ENCODE measurements around the gene FIGLA. TPM values are rescaled to one million over a fixed set of nuclear protein-coding genes. Genes with fewer than 3 reads are reported as not detected.

FIGLA gene
- total RNA-seq, 1 donor from 2014 or later, result not detected

- ATAC-seq, result no peak
- DNase-seq (ENCODE audit: low spot score), result no peak
Measured at GRCh38 chr2:70777450-70777849, 13.0 kb downstream of the FIGLA start.

GRCh38 chr2:70776266-70776665 is 14.2 kb downstream of the FIGLA start:
- no peak for DNase-seq (ENCODE audit: low spot score)
- no peak for ATAC-seq

- DNase-seq (ENCODE audit: low spot score) (no peak), ATAC-seq (no peak)
Measured at GRCh38 chr2:70775141-70775540, 15.3 kb downstream of the FIGLA start.

- DNase-seq (ENCODE audit: low spot score), result no peak
- no peak for ATAC-seq
Measured at GRCh38 chr2:70772486-70773155, 17.8 kb downstream of the FIGLA start.

GRCh38 chr2:70771446-70771845 is 19.0 kb downstream of the FIGLA start:
- DNase-seq (ENCODE audit: low spot score) (no peak), ATAC-seq (no peak)

GRCh38 chr2:70769450-70769849 is 21.0 kb downstream of the FIGLA start:
- no peak for ATAC-seq
- no peak for DNase-seq (ENCODE audit: low spot score)

GRCh38 chr2:70768590-70769085 is 21.8 kb downstream of the FIGLA start:
- no peak for DNase-seq (ENCODE audit: low spot score)
- no peak for ATAC-seq

- ATAC-seq, result peak; percentile 48
- DNase-seq (ENCODE audit: low spot score), result no peak
Measured at GRCh38 chr2:70767699-70768589, 22.5 kb downstream of the FIGLA start, which contains the start of gene ADD2. Gene ADD2, minus strand, starts transcription at chr2:70768200. Its CDS starts 61,792 bp downstream, at chr2:70706408.

GRCh38 chr2:70767079-70767698 is 23.3 kb downstream of the FIGLA start:
- no peak for DNase-seq (ENCODE audit: low spot score)
- no peak for ATAC-seq

GRCh38 chr2:70766357-70767078 is 23.9 kb downstream of the FIGLA start:
- DNase-seq (ENCODE audit: low spot score), result no peak
- no peak for ATAC-seq

GRCh38 chr2:70765507-70765906 is 24.9 kb downstream of the FIGLA start:
- DNase-seq (ENCODE audit: low spot score) (no peak), ATAC-seq (no peak)

- DNase-seq (ENCODE audit: low spot score) (no peak), ATAC-seq (no peak)
Measured at GRCh38 chr2:70759446-70759845, 31.0 kb downstream of the FIGLA start.

GRCh38 chr2:70757966-70758365 is 32.5 kb downstream of the FIGLA start:
- ATAC-seq (no peak), DNase-seq (ENCODE audit: low spot score) (no peak)

- DNase-seq (ENCODE audit: low spot score), result no peak
- no peak for ATAC-seq
Measured at GRCh38 chr2:70757360-70757759, 33.1 kb downstream of the FIGLA start.

- ATAC-seq, result no peak
- no peak for DNase-seq (ENCODE audit: low spot score)
Measured at GRCh38 chr2:70756128-70756527, 34.3 kb downstream of the FIGLA start.

GRCh38 chr2:70753902-70754301 is 36.5 kb downstream of the FIGLA start:
- no peak for ATAC-seq
- no peak for DNase-seq (ENCODE audit: low spot score)

- no peak for ATAC-seq
- DNase-seq (ENCODE audit: low spot score), result no peak
Measured at GRCh38 chr2:70753031-70753430, 37.4 kb downstream of the FIGLA start.

GRCh38 chr2:70752396-70752795 is 38.0 kb downstream of the FIGLA start:
- DNase-seq (ENCODE audit: low spot score), result no peak
- no peak for ATAC-seq

GRCh38 chr2:70751881-70752280 is 38.6 kb downstream of the FIGLA start:
- DNase-seq (ENCODE audit: low spot score) (no peak), ATAC-seq (no peak)

- ATAC-seq (no peak), DNase-seq (ENCODE audit: low spot score) (no peak)
Measured at GRCh38 chr2:70750320-70750719, 40.1 kb downstream of the FIGLA start.

Data from left lobe of liver (tissue), 2 donors.